ENCODE results near the gene SLC1A7.

DNA sequence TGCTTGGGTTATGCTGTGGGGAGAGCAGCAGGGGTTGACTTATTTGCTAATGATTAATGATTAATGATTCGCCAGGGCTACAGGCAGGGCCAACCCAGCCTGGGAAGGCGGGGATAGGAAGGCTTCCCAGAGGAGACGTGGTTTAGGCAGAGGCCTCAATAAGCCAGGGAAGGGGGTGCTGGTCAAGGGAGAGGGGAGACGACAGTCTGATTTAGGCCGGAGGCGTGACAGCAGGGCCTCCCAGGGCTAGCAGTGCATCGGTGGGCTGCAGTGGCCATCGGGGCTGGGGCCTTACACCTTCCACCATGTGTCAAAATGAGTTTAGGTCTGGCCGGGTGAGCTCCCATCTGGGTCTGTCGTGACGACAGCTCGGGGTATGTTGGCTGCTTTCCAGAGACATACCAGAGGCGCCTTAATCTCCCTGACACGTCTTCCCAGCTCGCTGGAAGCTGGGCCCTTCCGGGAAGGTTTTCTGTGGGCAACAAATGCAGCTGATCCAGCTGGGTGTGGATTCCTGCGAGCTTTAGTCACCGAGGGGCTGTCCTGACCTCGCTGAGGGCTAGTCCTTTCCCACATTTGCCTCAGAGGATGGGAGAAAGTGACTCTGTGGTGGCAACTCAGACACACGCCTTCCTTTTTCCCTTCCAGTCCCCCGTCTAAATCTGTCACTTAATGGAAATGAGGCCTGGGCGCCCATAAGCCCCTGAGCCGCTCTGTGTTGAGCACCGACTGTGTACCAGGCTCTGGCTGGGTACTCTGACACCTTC, 3.7 kb upstream of the SLC1A7 start:
- TF ChIP-seq CTCF (IDR thresholded peaks at IDR 0.05) (no peak), POLR2A (IDR thresholded peaks at IDR 0.05) (peak in 1 of 2 donors; percentile 37)

All from Peyer's patch (tissue), 4 donors.